ENCODE results near the gene SPRY4.
"Not testable (repeated sequence)": the region's sequence is repeated elsewhere in the genome, so short reads cannot be mapped to it uniquely, and the experiment has no call there.

SPRY4 gene

GRCh38 chr5:142333749-142334148 lies 8.9 kb upstream of the SPRY4 start:
- DNase-seq = not testable (repeated sequence)

- no peak for DNase-seq
These were observed 5.6 kb upstream of the SPRY4 start for GRCh38 chr5:142330444-142330843.

- DNase-seq = no peak
These were observed 5.2 kb upstream of the SPRY4 start for GRCh38 chr5:142330026-142330425.

- no peak for DNase-seq
These were observed 2.5 kb upstream of the SPRY4 start for GRCh38 chr5:142327111-142327842.

GRCh38 chr5:142326480-142326938 lies 1.7 kb upstream of the SPRY4 start:
- no peak for DNase-seq

GRCh38 chr5:142325725-142326479 lies 1.1 kb upstream of the SPRY4 start:
- DNase-seq = no peak

- DNase-seq = peak; percentile 49
These were observed 518 bp downstream of the SPRY4 start for GRCh38 chr5:142324136-142324870.

- DNase-seq = no peak
These were observed 1.2 kb downstream of the SPRY4 start for GRCh38 chr5:142323480-142324135.

GRCh38 chr5:142322747-142323479 lies 1.9 kb downstream of the SPRY4 start:
- DNase-seq = no peak

GRCh38 chr5:142322403-142322746 lies 2.4 kb downstream of the SPRY4 start:
- DNase-seq = no peak

- no peak for DNase-seq
These were observed 3.8 kb downstream of the SPRY4 start for GRCh38 chr5:142320851-142321560.

- DNase-seq = no peak
These were observed 4.4 kb downstream of the SPRY4 start for GRCh38 chr5:142320430-142320738.

- DNase-seq = no peak
These were observed 5.0 kb downstream of the SPRY4 start for GRCh38 chr5:142319560-142320429.

- DNase-seq = no peak
These were observed 5.7 kb downstream of the SPRY4 start for GRCh38 chr5:142319105-142319504.

GRCh38 chr5:142317753-142318152 lies 7.1 kb downstream of the SPRY4 start:
- no peak for DNase-seq

GRCh38 chr5:142317173-142317572 lies 7.6 kb downstream of the SPRY4 start:
- DNase-seq = no peak

- DNase-seq = no peak
These were observed 8.1 kb downstream of the SPRY4 start for GRCh38 chr5:142316681-142317080.

GRCh38 chr5:142316051-142316450 lies 8.8 kb downstream of the SPRY4 start:
- no peak for DNase-seq

- DNase-seq = no peak
These were observed 9.5 kb downstream of the SPRY4 start for GRCh38 chr5:142315096-142315900.

- no peak for DNase-seq
These were observed 10.2 kb downstream of the SPRY4 start for GRCh38 chr5:142314606-142315005.
